ENCODE measurements around the gene P3H3. TPM values are rescaled to one million over a fixed set of nuclear protein-coding genes. Genes with fewer than 3 reads are reported as not detected.

Gene P3H3
- total and polyA plus RNA-seq, 10 donors = 4.2 to 11.7 (median 6.2) TPM

DNA sequence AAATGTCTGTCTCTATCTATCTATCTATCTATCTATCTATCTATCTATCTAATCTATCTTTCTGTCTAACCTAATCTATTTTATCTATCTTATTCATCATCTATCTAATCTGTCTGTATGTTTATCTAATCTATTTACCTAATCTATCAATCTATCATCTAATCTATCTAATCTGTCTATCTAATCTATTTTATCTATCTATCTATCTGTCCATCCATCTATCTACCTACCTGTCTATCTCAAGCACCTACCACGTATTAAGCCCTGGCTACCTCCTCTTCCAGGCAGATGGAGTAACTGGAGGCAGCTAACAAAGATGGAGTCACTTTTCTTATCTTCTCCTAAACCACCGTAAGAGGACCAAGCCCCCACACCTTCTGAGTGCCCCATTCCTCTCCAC is 33.1 kb upstream of the P3H3 start:
- no peak for DNase-seq
- no peak overlapping the region for H3K27ac ChIP-seq
- no peak overlapping the region for H3K4me3 ChIP-seq
- H3K9me3 ChIP-seq = no peaks in the 10 kb centered on the region
- TF ChIP-seq, protein P1, sequence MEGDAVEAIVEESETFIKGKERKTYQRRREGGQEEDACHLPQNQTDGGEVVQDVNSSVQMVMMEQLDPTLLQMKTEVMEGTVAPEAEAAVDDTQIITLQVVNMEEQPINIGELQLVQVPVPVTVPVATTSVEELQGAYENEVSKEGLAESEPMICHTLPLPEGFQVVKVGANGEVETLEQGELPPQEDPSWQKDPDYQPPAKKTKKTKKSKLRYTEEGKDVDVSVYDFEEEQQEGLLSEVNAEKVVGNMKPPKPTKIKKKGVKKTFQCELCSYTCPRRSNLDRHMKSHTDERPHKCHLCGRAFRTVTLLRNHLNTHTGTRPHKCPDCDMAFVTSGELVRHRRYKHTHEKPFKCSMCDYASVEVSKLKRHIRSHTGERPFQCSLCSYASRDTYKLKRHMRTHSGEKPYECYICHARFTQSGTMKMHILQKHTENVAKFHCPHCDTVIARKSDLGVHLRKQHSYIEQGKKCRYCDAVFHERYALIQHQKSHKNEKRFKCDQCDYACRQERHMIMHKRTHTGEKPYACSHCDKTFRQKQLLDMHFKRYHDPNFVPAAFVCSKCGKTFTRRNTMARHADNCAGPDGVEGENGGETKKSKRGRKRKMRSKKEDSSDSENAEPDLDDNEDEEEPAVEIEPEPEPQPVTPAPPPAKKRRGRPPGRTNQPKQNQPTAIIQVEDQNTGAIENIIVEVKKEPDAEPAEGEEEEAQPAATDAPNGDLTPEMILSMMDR (IDR thresholded peaks at IDR 0.05 in 8 of 11, conservative IDR thresholded peaks at IDR 0.05 in 3 of 11) = no peak
- TF ChIP-seq POLR2A (IDR thresholded peaks at IDR 0.05) (no peak), POLR2AphosphoS5 (IDR thresholded peaks at IDR 0.05) (no peak)
- intact Hi-C loops (cut with DNase I; ENCODE audit: low total_unique reads) = no loop called here
- H3K36me3 ChIP-seq = peaks cover 0 to 43% (median 2%) of the 10 kb centered on the region in 6 donors
- peaks cover 0 to 23% (median 0%) of the 10 kb centered on the region in 7 donors for H3K27me3 ChIP-seq (replicated peaks in 1 of 7)
- H3K4me1 ChIP-seq = peaks cover 3 to 31% (median 21%) of the 10 kb centered on the region in 6 donors
- WGBS, 5 donors = 83 to 92% (median 90%) methylated on average over 2 of the region's 2 CpGs

DNA sequence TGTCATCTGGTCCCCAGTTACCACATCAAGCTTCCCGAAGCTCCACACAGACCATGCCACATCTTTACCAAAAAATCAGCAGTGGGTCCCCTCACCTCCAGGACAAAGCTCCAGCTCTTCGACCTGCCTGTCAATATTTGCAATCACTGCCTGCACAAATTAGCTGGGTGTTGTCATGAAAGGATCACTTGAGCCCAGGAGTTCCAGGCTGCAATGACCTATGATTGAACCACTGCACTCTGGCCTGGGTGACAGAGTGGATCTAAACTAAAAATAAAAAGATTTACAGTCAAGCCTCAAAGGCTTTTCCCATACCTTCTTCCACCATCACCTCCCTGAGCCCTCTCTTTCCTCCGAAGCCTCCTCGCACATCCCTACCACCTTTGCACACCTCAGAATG is 31.6 kb upstream of the P3H3 start:
- intact Hi-C loops (cut with DNase I; ENCODE audit: low total_unique reads) = no loop called here
- TF ChIP-seq POLR2A (IDR thresholded peaks at IDR 0.05) (no peak), POLR2AphosphoS5 (IDR thresholded peaks at IDR 0.05) (no peak)
- TF ChIP-seq, protein P1 (IDR thresholded peaks at IDR 0.05 in 8 of 11, conservative IDR thresholded peaks at IDR 0.05 in 3 of 11) = no peak
- peaks cover 0 to 57% (median 2%) of the 10 kb centered on the region in 6 donors for H3K36me3 ChIP-seq
- H3K9me3 ChIP-seq = no peaks in the 10 kb centered on the region
- DNase-seq = no peak
- H3K27me3 ChIP-seq (replicated peaks in 1 of 7) = peaks cover 0 to 23% (median 0%) of the 10 kb centered on the region in 7 donors
- H3K27ac ChIP-seq = no peak overlapping the region
- WGBS, 5 donors = 87 to 92% (median 91%) methylated on average over 4 of the region's 4 CpGs
- H3K4me3 ChIP-seq = no peak overlapping the region
- peaks cover 3 to 28% (median 20%) of the 10 kb centered on the region in 6 donors for H3K4me1 ChIP-seq

DNA sequence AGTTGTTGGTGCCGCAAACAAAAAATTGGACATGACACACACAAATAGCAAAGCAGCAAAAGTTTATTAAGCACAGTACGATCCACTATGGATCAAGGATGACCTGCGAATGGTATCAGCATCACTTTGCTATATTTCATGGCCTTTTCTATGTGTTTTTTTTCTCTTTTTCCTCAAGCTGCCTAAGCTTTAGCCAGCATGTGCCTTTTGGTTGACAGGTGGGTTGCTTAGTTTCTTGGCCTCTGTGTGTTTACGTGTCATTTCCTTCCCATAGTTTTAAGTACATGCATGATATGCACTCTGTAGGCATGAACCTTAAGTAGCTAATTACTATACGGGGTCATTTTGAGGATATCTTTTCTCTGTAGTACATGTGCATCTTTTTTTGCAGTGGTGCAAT is 29.1 kb upstream of the P3H3 start:
- Histone ChIP-seq H3K27ac (no peak overlapping the region), H3K36me3 (peaks cover 0 to 79% (median 11%) of the 10 kb centered on the region in 6 donors), H3K4me1 (peaks cover 0 to 2% (median 0%) of the 10 kb centered on the region in 6 donors), H3K4me3 (no peak overlapping the region), H3K27me3 (replicated peaks in 1 of 7) (peaks cover 0 to 22% (median 0%) of the 10 kb centered on the region in 7 donors), H3K9me3 (no peaks in the 10 kb centered on the region)
- TF ChIP-seq POLR2AphosphoS5 (IDR thresholded peaks at IDR 0.05) = no peak
- TF ChIP-seq POLR2A (IDR thresholded peaks at IDR 0.05) = no peak
- TF ChIP-seq, protein P1 (IDR thresholded peaks at IDR 0.05 in 8 of 11, conservative IDR thresholded peaks at IDR 0.05 in 3 of 11) = no peak
- WGBS, 5 donors = 76 to 89% (median 86%) methylated on average over 5 of the region's 5 CpGs
- DNase-seq = no peak
- intact Hi-C loops (cut with DNase I; ENCODE audit: low total_unique reads) = no loop called here

DNA sequence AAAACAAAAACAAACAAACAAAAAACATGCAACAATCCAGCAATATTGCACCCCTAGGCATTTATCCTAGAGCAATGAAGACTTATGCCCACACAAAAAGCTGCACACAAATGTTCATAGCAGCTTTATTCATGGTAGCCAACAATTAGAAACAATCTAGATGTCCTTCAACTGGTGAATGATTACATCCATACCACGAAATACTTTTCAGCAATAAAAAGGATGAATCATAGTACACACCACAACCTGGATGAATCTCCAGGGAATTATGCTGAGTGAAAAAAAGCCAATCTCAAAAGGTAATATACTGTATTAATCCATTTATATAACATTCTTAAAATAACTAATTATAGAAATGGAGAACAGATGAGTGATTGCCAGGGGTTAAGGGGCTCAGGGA is 21.0 kb upstream of the P3H3 start:
- no peak for DNase-seq
- no peak overlapping the region for H3K27ac ChIP-seq
- intact Hi-C loops (cut with DNase I; ENCODE audit: low total_unique reads) = no loop called here
- H3K27me3 ChIP-seq (replicated peaks in 1 of 7) = peaks cover 0 to 3% (median 0%) of the 10 kb centered on the region in 7 donors
- TF ChIP-seq POLR2AphosphoS5 (IDR thresholded peaks at IDR 0.05) = no peak
- TF ChIP-seq POLR2A (IDR thresholded peaks at IDR 0.05) = no peak
- TF ChIP-seq, protein P1 (IDR thresholded peaks at IDR 0.05 in 8 of 11, conservative IDR thresholded peaks at IDR 0.05 in 3 of 11) = no peak
- no peak overlapping the region for H3K4me3 ChIP-seq
- peaks cover 0 to 6% (median 4%) of the 10 kb centered on the region in 6 donors for H3K4me1 ChIP-seq
- WGBS, 5 donors = 55 to 75% (median 69%) methylated on average over 1 of the region's 1 CpG
- no peaks in the 10 kb centered on the region for H3K9me3 ChIP-seq
- peaks cover 0 to 26% (median 7%) of the 10 kb centered on the region in 6 donors for H3K36me3 ChIP-seq
